Activated CD8-positive, alpha-beta T cell treated with anti-CD3 and anti-CD28 coated beads, Interleukin-2, amount 10 ng/mL, durations not matched to agents 7 days and 5 days (primary cell): ENCODE results near the gene MTX3. TPM values are rescaled to one million over a fixed set of nuclear protein-coding genes. Genes with fewer than 3 reads are reported as not detected.
A peak's percentile ranks its signal among the peaks of the same experiment; 100 is the strongest.

Experiments
- ATAC-seq: fragments of 150-1000 bp; cut with Tn5 transposase; one replicate; pipeline ENCODE4 v1.10.0; 2021; ENCODE audit warnings: moderate library complexity
- CTCF ChIA-PET: fragments of 350-600 bp; sonication (Branson Sonifier 250); formaldehyde crosslinking; loops from one replicate; lab custom pipeline; 2021; ENCODE audit warnings: antibody characterized with exemption; lab: Charles Lee
- POLR2A ChIA-PET: fragments of 350-600 bp; sonication (Branson Sonifier 250); formaldehyde crosslinking; loops from one replicate; lab custom pipeline; 2021; ENCODE audit warnings: antibody characterized with exemption; lab: Charles Lee
- DNase-seq: peaks from one replicate; pipeline ENCODE4 v3.0.0-alpha.2; 2020
- H3K27ac Mint-ChIP-seq: one replicate; pipeline ENCODE4 v1.8.0; 2021; ENCODE audit warnings: mild to moderate bottlenecking, mixed read lengths
- H3K27me3 Mint-ChIP-seq: one replicate; pipeline ENCODE4 v1.8.0; 2021; ENCODE audit warnings: low read depth, mixed read lengths
- H3K36me3 Mint-ChIP-seq: one replicate; pipeline ENCODE4 v1.8.0; 2021; ENCODE audit warnings: low read depth, mixed read lengths
- H3K4me1 Mint-ChIP-seq: one replicate; pipeline ENCODE4 v1.8.0; 2021; ENCODE audit warnings: low read depth, mixed read lengths
- H3K4me3 Mint-ChIP-seq: one replicate; pipeline ENCODE4 v1.8.0; 2021; ENCODE audit warnings: mild to moderate bottlenecking, mixed read lengths
- H3K9me3 Mint-ChIP-seq: one replicate; pipeline ENCODE4 v1.8.0; 2022; ENCODE audit warnings: mixed read lengths; ENCODE audit not compliant: insufficient read depth
- total RNA-seq, 2 experiments: library from RNA; stranded (reverse); gene quantifications; one replicate each; pipeline ENCODE4 v1.2.3, GENCODE V29; 2021

The MTX3 gene
- total RNA-seq, 2 experiments from 2014 or later = 11.7 to 13.2 TPM

- Mint-ChIP-seq H3K27me3 (peaks cover 4% of the 10 kb centered on the region), H3K9me3 (no peaks in the 10 kb centered on the region), H3K36me3 (no peaks in the 10 kb centered on the region), H3K27ac (no peak overlapping the region), H3K4me1 (peaks cover 2% of the 10 kb centered on the region), H3K4me3 (no peak overlapping the region)
- ATAC-seq (no peak), DNase-seq (no peak)
- POLR2A ChIA-PET = interaction anchor here (1.8 kb wide), 1 partner anchor 29 kb away, joined by 12 read pairs; the partner anchor contains the start of gene MTX3
- CTCF ChIA-PET = interaction anchor here (2.0 to 4.7 kb wide), 2 partner anchors 12 to 121 kb away, joined by 5 to 13 read pairs; no protein-coding TSS in a partner anchor
Measured at GRCh38 chr5:79961716-79962574, 29.1 kb downstream of the MTX3 start.

- peaks cover 2% of the 10 kb centered on the region for H3K4me1 Mint-ChIP-seq
- no peaks in the 10 kb centered on the region for H3K9me3 Mint-ChIP-seq
- ChIA-PET POLR2A (interaction anchor here (0.7 kb wide), 1 partner anchor 14 kb away, joined by 3 read pairs; no protein-coding TSS in a partner anchor), CTCF (interaction anchor here (1.6 to 4.7 kb wide), 2 partner anchors 11 to 124 kb away, joined by 4 to 13 read pairs; no protein-coding TSS in a partner anchor)
- no peak for ATAC-seq
- H3K27me3 Mint-ChIP-seq = peaks cover 3% of the 10 kb centered on the region
- H3K36me3 Mint-ChIP-seq = no peaks in the 10 kb centered on the region
- no peak overlapping the region for H3K27ac Mint-ChIP-seq
- no peak overlapping the region for H3K4me3 Mint-ChIP-seq
- DNase-seq = no peak
Measured at GRCh38 chr5:79959407-79959806, 31.7 kb downstream of the MTX3 start.

GRCh38 chr5:79955941-79956670, 35.0 kb downstream of the MTX3 start:
- DNase-seq (no peak), ATAC-seq (no peak)
- Mint-ChIP-seq H3K27me3 (peaks cover 4% of the 10 kb centered on the region), H3K36me3 (no peaks in the 10 kb centered on the region), H3K9me3 (no peaks in the 10 kb centered on the region), H3K27ac (no peak overlapping the region), H3K4me3 (no peak overlapping the region), H3K4me1 (no peaks in the 10 kb centered on the region)
- ChIA-PET POLR2A (interaction anchor here (0.6 kb wide), 1 partner anchor 1371 kb away, joined by 3 read pairs; no protein-coding TSS in a partner anchor), CTCF (no interaction called here)

GRCh38 chr5:79955356-79955895, 35.6 kb downstream of the MTX3 start:
- Mint-ChIP-seq H3K4me3 (no peak overlapping the region), H3K27ac (no peak overlapping the region), H3K9me3 (no peaks in the 10 kb centered on the region), H3K36me3 (no peaks in the 10 kb centered on the region), H3K27me3 (peaks cover 4% of the 10 kb centered on the region), H3K4me1 (no peaks in the 10 kb centered on the region)
- ChIA-PET POLR2A (interaction anchor here (0.6 kb wide), 1 partner anchor 1371 kb away, joined by 3 read pairs; no protein-coding TSS in a partner anchor), CTCF (no interaction called here)
- ATAC-seq (no peak), DNase-seq (no peak)

- POLR2A ChIA-PET = no interaction called here
- no peaks in the 10 kb centered on the region for H3K36me3 Mint-ChIP-seq
Measured at GRCh38 chr5:79954620-79955019, 36.4 kb downstream of the MTX3 start.

GRCh38 chr5:79947567-79947966, 43.5 kb downstream of the MTX3 start:
- Mint-ChIP-seq H3K4me1 (peaks cover 3% of the 10 kb centered on the region), H3K9me3 (no peaks in the 10 kb centered on the region), H3K27ac (no peak overlapping the region), H3K36me3 (no peaks in the 10 kb centered on the region), H3K4me3 (no peak overlapping the region), H3K27me3 (no peaks in the 10 kb centered on the region)
- ATAC-seq (no peak), DNase-seq (no peak)
- POLR2A ChIA-PET = no interaction called here
- CTCF ChIA-PET = no interaction called here

More at GRCh38 chr5:79954620-79955019, 36.4 kb downstream of the MTX3 start:
- ATAC-seq (no peak), DNase-seq (no peak)
- Mint-ChIP-seq H3K27ac (no peak overlapping the region), H3K9me3 (no peaks in the 10 kb centered on the region), H3K27me3 (peaks cover 4% of the 10 kb centered on the region), H3K4me1 (no peaks in the 10 kb centered on the region), H3K4me3 (no peak overlapping the region)
- CTCF ChIA-PET = no interaction called here

- Mint-ChIP-seq H3K36me3 (no peaks in the 10 kb centered on the region), H3K4me1 (peaks cover 26% of the 10 kb centered on the region), H3K27ac (peak overlapping the region; percentile 71), H3K27me3 (no peaks in the 10 kb centered on the region), H3K4me3 (no peak overlapping the region), H3K9me3 (no peaks in the 10 kb centered on the region)
- ChIA-PET CTCF (interaction anchor here (0.6 to 1.7 kb wide), 4 partner anchors 15 to 405 kb away, joined by 3 to 6 read pairs (median 3); no protein-coding TSS in a partner anchor), POLR2A (interaction anchor here (0.7 to 1.0 kb wide), 3 partner anchors 28 to 68 kb away, joined by 3 to 5 read pairs (median 3); no protein-coding TSS in a partner anchor)
- ATAC-seq (peak; percentile 90), DNase-seq (peak; percentile 80)
Measured at GRCh38 chr5:79938468-79938867, 52.6 kb downstream of the MTX3 start.

GRCh38 chr5:79936646-79937216, 54.3 kb downstream of the MTX3 start:
- no peaks in the 10 kb centered on the region for H3K36me3 Mint-ChIP-seq
- H3K27ac Mint-ChIP-seq = no peak overlapping the region
- H3K4me1 Mint-ChIP-seq = peaks cover 26% of the 10 kb centered on the region
- no peak overlapping the region for H3K4me3 Mint-ChIP-seq
- ATAC-seq (no peak), DNase-seq (no peak)
- ChIA-PET POLR2A (no interaction called here), CTCF (no interaction called here)
- no peaks in the 10 kb centered on the region for H3K9me3 Mint-ChIP-seq
- H3K27me3 Mint-ChIP-seq = no peaks in the 10 kb centered on the region

GRCh38 chr5:79936002-79936645, 54.9 kb downstream of the MTX3 start:
- ChIA-PET POLR2A (no interaction called here), CTCF (no interaction called here)
- Mint-ChIP-seq H3K36me3 (no peaks in the 10 kb centered on the region), H3K9me3 (no peaks in the 10 kb centered on the region), H3K27ac (no peak overlapping the region), H3K4me3 (no peak overlapping the region), H3K27me3 (no peaks in the 10 kb centered on the region), H3K4me1 (peaks cover 26% of the 10 kb centered on the region)
- no peak for ATAC-seq
- DNase-seq = no peak

- no peak overlapping the region for H3K27ac Mint-ChIP-seq
- DNase-seq (no peak), ATAC-seq (no peak)
- no peaks in the 10 kb centered on the region for H3K36me3 Mint-ChIP-seq
- no peaks in the 10 kb centered on the region for H3K27me3 Mint-ChIP-seq
- no peaks in the 10 kb centered on the region for H3K9me3 Mint-ChIP-seq
- H3K4me3 Mint-ChIP-seq = no peak overlapping the region
- ChIA-PET POLR2A (no interaction called here), CTCF (interaction anchor here (0.9 kb wide), 1 partner anchor 10 kb away, joined by 5 read pairs; no protein-coding TSS in a partner anchor)
- H3K4me1 Mint-ChIP-seq = peaks cover 21% of the 10 kb centered on the region
Measured at GRCh38 chr5:79934681-79935080, 56.4 kb downstream of the MTX3 start.
